Cortex of kidney (tissue), 1 donor: ENCODE results near the gene GPC5.

Source experiments
- DNase-seq: peaks from one replicate; lab custom pipeline; 2025; lab: John Stamatoyannopoulos, UW

GPC5 gene

GRCh38 chr13:91593456-91593855 lies 195.0 kb downstream of the GPC5 start:
- no peak for DNase-seq

- no peak for DNase-seq
Measured at GRCh38 chr13:91594061-91594460, 195.6 kb downstream of the GPC5 start.

GRCh38 chr13:91595677-91596076 lies 197.3 kb downstream of the GPC5 start:
- no peak for DNase-seq

- DNase-seq, result no peak
Measured at GRCh38 chr13:91596842-91597241, 198.4 kb downstream of the GPC5 start.

GRCh38 chr13:91598655-91599054 lies 200.2 kb downstream of the GPC5 start:
- DNase-seq, result no peak

- no peak for DNase-seq
Measured at GRCh38 chr13:91601273-91601672, 202.9 kb downstream of the GPC5 start.

GRCh38 chr13:91601807-91602206 lies 203.4 kb downstream of the GPC5 start:
- DNase-seq, result no peak

- no peak for DNase-seq
Measured at GRCh38 chr13:91609353-91609752, 210.9 kb downstream of the GPC5 start.

GRCh38 chr13:91618315-91618714 lies 219.9 kb downstream of the GPC5 start:
- DNase-seq, result no peak

GRCh38 chr13:91620670-91621141 lies 222.3 kb downstream of the GPC5 start:
- no peak for DNase-seq

GRCh38 chr13:91621161-91621560 lies 222.7 kb downstream of the GPC5 start:
- DNase-seq, result no peak

- no peak for DNase-seq
Measured at GRCh38 chr13:91621963-91622362, 223.5 kb downstream of the GPC5 start.

- DNase-seq, result no peak
Measured at GRCh38 chr13:91622778-91623550, 224.5 kb downstream of the GPC5 start.

- no peak for DNase-seq
Measured at GRCh38 chr13:91627952-91628739, 229.7 kb downstream of the GPC5 start.

- DNase-seq, result no peak
Measured at GRCh38 chr13:91630946-91631345, 232.5 kb downstream of the GPC5 start.

- DNase-seq, result no peak
Measured at GRCh38 chr13:91632086-91632485, 233.7 kb downstream of the GPC5 start.

- no peak for DNase-seq
Measured at GRCh38 chr13:91639330-91639729, 240.9 kb downstream of the GPC5 start.

GRCh38 chr13:91643394-91643793 lies 245.0 kb downstream of the GPC5 start:
- DNase-seq, result no peak

- DNase-seq, result no peak
Measured at GRCh38 chr13:91644806-91645205, 246.4 kb downstream of the GPC5 start.

- DNase-seq, result no peak
Measured at GRCh38 chr13:91647361-91647990, 249.1 kb downstream of the GPC5 start.

GRCh38 chr13:91648012-91648411 lies 249.6 kb downstream of the GPC5 start:
- no peak for DNase-seq

- DNase-seq, result no peak
Measured at GRCh38 chr13:91649456-91649855, 251.0 kb downstream of the GPC5 start.
